A549 (cell line): ENCODE measurements around the gene SH3RF3.

Experiments
- CBX8 ChIP-seq: fragments of 200-600 bp; sonication (generic); IDR thresholded peaks from 2 replicates; pipeline ENCODE4 v1.6.1; 2016
- CTCF ChIP-seq: fragments of >200 bp; sonication (Bioruptor Twin); formaldehyde crosslinking; IDR thresholded peaks from 3 replicates; pipeline ENCODE4 v1.5.1; 2016
- EP300 ChIP-seq, 2 experiments: fragments of >200 bp; sonication (Bioruptor Twin); formaldehyde crosslinking; IDR thresholded peaks; 2 replicates in 1 of 2; 3 replicates in 1 of 2; pipeline ENCODE4 v1.6.1; 2016 to 2017
- KDM1A ChIP-seq: fragments of 200-600 bp; sonication (generic); IDR thresholded peaks from 2 replicates; pipeline ENCODE4 v1.6.1; 2016; ENCODE audit warnings: low read depth, mild to moderate bottlenecking
- MAX ChIP-seq: IDR thresholded peaks from 2 replicates; pipeline ENCODE4 v1.6.1; 2012
- PBX3 ChIP-seq: IDR thresholded peaks from 2 replicates; pipeline ENCODE4 v1.6.1; 2012
- POLR2A ChIP-seq: IDR thresholded peaks from 2 replicates; pipeline ENCODE4 v1.6.1; 2012; ENCODE audit warnings: mild to moderate bottlenecking, low read length
- POLR2AphosphoS2 ChIP-seq: conservative IDR thresholded peaks from 2 replicates; pipeline ENCODE4 v1.6.1; 2012; ENCODE audit warnings: low read length, improper control_type of control experiment, inconsistent platforms
- REST ChIP-seq: fragments of 200-600 bp; sonication (generic); IDR thresholded peaks from 2 replicates; pipeline ENCODE4 v1.6.1; 2016; ENCODE audit warnings: antibody characterized with exemption, mild to moderate bottlenecking, moderate library complexity
- USF2 ChIP-seq: fragments of 450-650 bp; IDR thresholded peaks from 2 replicates; pipeline ENCODE4 v1.6.1; 2014; ENCODE audit warnings: antibody characterized with exemption

GRCh38 chr2:109144721-109145120 lies 15.7 kb downstream of the SH3RF3 start:
- TF ChIP-seq REST (no peak), CTCF (no peak), POLR2A (no peak), EP300 (IDR thresholded peaks at IDR 0.05) (no peak), KDM1A (no peak), MAX (no peak), PBX3 (no peak), POLR2AphosphoS2 (no peak), USF2 (no peak), CBX8 (no peak)
